DMS114 treated with DMSO at 0.1 percent for 48 hours (cell line): ENCODE measurements around the gene TTLL10.
"Not testable (repeated sequence)": the region's sequence is repeated elsewhere in the genome, so short reads cannot be mapped to it uniquely, and the experiment has no call there.

ENCODE experiments used
- DNase-seq: peaks from one replicate; lab custom pipeline; 2025; ENCODE audit not compliant: unreplicated experiment; lab: John Stamatoyannopoulos, UW

TTLL10 gene

DNA sequence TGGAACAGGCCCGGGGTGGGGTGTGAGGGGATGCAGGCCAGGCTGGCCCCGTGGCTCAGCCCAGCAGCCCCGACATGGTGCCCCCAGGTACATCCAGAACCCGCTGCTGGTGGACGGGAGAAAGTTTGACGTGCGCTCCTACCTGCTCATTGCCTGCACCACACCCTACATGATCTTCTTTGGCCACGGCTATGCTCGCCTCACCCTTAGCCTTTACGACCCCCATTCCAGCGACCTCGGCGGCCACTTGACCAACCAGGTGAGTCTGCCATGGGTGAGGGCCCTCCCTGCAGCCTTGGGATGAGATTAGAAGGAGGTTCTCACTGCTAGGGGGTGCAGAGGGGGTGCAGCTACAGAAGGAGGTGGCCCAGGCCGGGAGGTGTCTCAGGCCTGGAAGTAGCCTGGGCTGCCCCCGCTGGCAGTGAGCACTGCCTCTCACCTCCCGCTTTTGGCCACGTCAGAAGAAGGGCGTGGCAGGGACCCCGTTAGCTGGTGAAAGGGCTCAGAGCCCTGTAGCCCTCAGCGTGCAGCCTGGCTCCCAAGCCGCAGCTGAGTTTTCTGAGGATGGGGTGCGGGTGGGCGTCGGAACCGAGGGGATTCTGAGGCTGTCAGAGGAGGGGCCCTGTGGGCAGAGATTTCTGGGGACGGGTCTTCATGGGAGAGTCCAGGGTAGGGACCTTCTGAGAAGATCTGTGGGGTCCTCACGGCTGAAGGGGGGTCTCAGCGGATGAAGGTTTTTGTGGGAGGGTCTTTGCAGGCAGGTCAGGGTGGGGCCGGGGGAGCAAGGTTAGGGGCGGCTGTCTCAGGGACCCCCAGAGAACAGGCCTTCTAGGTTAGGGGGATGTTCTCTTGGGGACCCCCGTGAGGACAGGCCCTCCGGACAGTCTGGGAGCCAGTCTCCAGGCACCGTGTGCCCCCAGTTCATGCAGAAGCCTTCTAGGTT, 10.4 kb downstream of the TTLL10 start:
- no peak for DNase-seq

GRCh38 chr1:1185101-1185765, 11.6 kb downstream of the TTLL10 start:
- DNase-seq, result no peak

DNA sequence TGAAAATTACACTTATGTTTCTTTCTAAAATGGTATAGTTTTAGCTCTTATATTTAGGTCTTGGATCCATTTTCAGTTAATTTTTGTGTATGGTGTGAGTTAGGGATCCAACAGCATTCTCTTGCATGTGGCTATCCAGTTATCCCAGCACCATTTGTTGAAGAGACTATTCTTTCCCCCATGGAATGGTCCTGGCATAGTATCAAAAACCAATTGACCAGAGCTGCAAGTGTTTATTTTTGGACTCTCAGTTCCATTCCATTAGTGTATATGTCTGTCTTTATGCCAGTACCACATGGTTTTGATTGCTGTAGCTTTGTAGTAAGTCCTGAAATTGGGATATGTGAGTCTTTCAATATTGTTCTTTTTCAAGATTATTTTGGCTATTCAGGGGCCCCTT, 14.3 kb downstream of the TTLL10 start:
- DNase-seq, result no peak

DNA sequence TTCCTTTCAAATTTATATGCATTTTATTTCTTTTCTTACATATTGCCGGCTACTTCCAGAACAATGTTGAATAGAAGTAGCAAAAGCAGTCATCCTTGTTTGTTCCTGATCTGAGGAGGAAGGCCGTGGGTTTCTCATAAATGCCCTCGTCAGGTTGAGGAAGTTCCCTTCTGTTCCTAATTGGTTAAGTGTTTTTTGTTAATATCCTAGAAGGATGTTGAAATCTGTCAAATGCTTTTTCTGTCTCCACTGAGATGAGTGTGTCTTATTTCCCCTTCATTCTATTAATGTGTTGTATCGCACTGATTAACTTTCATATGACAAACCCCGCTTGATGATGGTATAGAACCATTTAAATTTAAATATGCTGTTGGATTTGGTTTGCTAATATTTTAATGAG, 15.4 kb downstream of the TTLL10 start:
- no peak for DNase-seq

- DNase-seq, result no peak
Measured at GRCh38 chr1:1191734-1192133, 18.1 kb downstream of the TTLL10 start.

DNA sequence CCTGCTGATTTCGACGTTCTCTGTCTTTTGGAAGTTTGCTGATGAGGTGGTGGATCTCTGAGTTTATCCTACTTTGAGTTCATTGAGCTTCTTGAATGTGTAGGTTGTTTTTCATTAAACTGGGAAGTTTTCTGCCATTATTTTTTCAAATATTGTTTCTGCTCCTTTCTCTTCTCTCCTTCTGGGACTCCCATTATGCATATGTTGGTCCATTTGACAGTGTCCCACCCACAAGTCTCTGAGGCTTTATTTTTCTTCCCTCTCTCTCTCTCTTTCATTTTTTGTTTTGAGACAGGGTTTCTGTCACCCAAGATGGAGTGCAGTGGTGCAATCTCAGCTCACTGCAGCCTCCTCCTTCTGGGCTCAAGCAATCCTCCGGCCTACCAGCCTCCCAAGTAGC, 21.0 kb downstream of the TTLL10 start:
- no peak for DNase-seq

DNA sequence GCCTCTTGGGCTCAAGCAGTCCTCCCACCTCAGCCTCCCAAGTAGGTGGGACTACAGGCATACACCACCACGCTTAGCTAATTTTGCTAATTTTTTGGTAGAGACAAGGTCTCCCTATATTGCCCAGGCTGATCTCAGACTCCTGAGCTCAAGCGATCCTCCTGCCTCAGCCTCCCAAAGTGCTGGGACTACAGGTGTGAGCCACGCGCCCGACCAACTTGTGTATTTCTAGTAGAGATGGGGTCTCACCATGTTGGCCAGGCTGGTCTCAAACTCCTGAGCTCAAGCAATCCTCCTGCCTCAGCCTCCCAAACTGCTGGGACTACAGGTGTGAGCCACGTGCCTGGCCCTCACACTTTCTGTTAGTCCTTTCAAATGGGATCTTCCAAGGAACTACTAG, 22.0 kb downstream of the TTLL10 start:
- DNase-seq, result not testable (repeated sequence)

GRCh38 chr1:1196431-1197187, 22.9 kb downstream of the TTLL10 start:
- DNase-seq, result no peak

DNA sequence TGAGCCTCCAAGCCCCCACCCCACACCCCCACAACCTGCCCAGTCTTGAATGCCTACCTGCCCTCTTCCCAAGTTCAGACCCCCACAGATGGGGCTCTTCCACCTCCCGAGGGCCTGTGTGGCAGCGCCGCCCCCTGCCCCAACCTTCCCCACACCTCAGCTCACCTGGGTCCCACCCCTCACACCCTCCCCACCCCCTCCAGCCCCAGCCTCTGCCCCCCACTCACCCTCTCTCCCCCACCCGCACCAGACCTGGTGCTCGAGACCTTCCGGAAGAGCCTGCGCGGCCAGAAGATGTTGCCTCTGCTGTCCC, 23.5 kb downstream of the TTLL10 start:
- no peak for DNase-seq

- no peak for DNase-seq
Measured at GRCh38 chr1:1197551-1198422, 24.1 kb downstream of the TTLL10 start.

DNA sequence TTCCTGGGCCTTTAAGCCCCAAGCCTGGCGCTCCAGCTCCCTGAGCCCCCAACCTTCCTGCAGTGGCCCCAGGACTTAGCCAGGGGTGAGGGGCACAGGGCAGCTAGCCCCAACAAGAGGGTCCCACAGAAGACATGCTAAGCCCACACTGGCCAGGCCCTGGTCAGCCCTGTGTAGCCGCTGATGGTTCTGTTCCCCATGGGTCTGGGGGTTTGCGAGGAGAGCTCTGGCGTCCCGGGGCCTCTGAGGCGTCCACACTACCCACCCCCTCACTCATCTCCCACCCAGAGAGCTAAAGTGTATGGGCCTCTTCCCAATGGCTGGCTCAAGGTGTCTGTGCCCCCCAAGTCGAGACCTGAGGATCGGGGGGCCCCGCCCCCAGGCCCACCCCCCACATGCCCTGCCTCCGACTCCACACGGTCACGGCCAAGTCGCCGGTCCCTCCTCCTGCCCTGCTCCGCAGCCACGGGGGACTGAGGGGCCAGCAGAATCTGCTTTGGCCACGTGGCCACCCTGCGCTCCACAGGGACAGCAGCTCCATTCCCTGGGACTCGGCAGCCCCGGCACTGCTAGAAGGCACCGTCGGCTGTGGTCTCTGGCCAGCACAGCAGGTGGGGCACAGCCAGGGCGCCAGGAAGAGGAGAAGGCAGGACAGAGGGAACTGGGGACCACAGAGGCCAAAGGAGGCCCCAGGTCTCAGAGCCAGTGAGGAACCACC, 24.9 kb downstream of the TTLL10 start:
- no peak for DNase-seq

GRCh38 chr1:1199141-1199960, 25.7 kb downstream of the TTLL10 start:
- no peak for DNase-seq

DNA sequence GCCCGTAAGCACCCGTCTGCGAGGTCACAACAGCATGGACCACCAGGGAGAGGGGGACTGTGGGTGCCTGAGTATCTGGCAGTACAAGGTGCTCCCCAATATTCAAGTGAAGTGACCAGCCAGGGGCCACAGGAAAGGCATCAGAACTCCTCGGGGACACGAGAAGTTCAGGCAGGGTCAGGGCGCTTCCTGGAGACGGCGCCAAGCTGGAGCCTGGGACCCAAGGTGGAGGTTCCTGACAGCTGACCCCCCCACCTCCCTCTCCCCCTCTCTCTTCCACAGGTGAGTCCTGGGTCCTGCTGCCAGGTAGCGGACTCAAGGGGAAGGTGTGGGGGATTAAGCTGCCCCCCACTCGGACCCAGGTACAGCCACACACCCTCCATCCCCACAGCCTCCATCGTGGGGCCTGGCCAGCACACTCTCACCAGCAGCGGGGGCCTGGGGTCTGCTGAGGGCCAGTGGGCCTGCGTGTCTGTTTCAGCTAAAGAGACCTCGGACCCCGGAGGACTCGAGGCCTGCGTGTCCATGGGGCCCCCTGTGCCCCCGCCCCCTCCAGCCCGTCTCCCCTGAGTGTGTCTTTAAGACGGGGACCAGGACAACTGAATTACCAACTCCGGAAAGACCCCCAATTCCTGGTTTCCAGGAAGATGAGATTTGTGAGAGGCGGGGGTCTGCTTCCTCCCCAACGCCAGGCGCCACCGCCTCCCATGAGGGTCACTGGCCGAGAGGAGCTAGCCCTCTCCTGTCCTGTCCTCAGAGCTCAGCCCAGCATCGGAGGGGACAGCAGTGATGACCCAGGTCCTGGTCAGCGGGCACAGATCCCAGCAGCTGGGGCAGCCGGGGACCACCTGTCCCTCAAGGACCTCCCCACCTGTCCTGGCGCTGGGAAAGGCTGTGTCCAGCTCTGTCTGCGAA, 26.5 kb downstream of the TTLL10 start:
- no peak for DNase-seq

DNA sequence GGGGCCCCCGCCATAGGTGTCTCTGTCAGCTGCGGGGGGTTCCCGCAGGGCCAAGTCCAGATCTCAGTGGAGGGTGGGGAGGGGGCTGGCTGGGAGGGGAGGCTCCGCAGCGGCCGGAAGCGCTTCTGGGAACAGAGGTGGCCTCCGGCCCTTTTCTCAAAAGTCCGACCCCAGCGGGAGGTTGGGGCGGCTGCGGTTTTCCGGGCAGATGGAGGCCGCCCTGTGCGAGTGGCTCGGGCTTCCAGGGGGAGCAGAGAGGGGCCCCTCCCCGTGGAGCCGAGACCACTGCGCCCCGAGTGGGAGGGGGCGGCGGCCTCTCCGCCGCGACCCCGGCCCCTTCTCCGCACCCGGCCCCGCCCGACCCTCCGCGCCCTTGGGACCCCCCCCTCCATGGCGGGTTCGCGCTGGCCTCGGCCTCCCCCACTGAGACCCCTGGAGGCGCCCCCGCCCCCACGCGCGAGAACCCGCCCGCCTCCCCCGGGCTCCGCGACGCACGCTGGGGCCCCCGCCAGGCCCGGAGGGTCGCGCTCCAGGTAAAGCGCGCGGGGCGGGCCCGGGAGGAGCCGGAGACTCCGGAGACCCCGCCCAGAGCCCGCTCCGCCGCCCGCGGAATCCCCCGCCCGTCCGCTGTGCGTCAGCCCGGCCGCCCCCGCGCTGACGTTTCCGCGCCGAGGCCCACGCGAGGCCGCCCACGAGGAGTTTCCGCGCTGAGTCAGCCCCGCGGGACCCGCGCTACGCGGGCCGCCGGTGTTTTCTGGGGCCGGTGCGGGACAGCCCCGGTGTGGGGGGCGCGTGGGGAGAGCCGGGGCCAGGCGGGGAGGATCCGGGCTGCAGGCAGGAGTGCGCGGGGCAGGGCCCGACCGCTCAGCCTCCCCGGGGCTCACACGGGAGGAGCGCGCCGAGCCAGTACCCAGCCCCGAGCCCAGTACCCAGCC, 27.5 kb downstream of the TTLL10 start:
- no peak for DNase-seq

GRCh38 chr1:1202831-1203560, 29.3 kb downstream of the TTLL10 start:
- no peak for DNase-seq

DNA sequence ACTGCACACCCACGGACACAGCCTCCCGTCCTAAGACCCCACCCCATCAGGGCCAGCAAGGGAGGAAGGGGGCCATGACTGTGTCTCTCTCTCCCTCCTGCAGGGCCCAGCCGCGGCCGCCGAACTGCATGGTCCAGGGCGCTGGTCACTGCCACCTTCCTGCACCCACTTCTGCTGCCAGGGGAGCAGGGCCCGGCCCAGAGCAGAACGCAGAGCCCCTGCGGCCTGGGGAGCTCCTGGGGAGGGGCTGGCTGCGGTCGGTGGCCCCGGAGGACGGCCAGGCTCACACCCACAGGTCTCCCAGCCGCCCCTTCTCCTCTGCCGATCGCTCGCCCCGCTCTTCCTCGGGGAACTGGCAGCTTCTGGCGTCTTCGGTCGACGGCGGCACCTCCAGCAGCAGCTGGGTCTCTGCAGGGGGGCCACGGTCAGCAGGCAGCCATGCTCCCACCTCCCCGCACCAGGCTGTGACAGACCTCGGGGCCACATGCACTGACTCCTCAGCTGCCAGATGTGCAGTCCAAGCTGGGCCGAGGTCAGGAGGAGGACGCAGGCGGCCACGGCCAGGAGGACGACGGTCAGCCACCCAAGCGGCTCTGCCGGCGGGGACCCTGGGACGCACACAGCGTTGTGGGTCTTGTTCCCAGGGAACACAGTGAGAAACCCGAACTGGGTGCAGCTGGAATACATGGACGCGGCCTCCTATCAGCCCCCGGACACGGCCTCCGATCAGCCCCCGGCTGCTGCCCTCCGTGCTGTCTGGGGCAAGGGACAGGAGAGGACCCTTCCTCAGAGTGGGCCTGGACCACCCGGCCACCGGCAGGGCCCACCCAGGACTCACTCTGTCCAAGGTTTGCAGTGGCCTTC, 30.1 kb downstream of the TTLL10 start:
- DNase-seq, result no peak
